Tibial nerve (tissue), 3 donors: ENCODE data around the gene NCF2.

ENCODE experiments used
- POLR2A ChIP-seq, 2 donors: fragments of 450-650 bp; IDR thresholded peaks; one replicate each; pipeline ENCODE4 v1.6.1; 2017; ENCODE audit warnings: antibody characterized with exemption in 2 of 2, mild to moderate bottlenecking in 2 of 2, moderate library complexity in 2 of 2
- TF ChIP-seq, protein P1 (sequence below), 5 experiments: fragments of 200-600 bp in 3 of 5; fragments of 450-650 bp in 2 of 5; sonication (generic) in 3 of 5; IDR thresholded peaks; one replicate each; pipeline ENCODE4 v1.5.1; 2016 to 2019; ENCODE audit warnings: antibody characterized with exemption in 5 of 5, mild to moderate bottlenecking in 3 of 5, moderate library complexity in 2 of 5

DNA sequence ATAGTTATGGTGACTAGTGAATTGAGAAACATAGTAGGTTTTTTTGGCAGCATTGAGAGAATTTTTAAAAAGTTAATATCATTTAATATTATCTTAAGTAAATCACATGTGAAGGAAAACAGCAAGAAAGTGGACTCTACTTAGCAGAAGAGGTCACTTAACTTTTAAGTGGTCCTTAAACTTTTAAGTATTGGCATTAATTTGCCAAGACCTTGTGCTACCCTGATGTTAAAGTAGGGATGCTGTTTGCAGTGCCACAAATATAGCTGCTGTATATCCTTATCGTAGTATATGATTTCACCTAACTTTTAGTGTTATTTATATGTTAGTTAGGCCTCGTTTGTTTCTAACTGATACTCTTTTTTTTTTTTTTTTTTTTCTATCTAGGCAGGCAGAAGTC, 77.8 kb downstream of the NCF2 start:
- TF ChIP-seq, protein P1, sequence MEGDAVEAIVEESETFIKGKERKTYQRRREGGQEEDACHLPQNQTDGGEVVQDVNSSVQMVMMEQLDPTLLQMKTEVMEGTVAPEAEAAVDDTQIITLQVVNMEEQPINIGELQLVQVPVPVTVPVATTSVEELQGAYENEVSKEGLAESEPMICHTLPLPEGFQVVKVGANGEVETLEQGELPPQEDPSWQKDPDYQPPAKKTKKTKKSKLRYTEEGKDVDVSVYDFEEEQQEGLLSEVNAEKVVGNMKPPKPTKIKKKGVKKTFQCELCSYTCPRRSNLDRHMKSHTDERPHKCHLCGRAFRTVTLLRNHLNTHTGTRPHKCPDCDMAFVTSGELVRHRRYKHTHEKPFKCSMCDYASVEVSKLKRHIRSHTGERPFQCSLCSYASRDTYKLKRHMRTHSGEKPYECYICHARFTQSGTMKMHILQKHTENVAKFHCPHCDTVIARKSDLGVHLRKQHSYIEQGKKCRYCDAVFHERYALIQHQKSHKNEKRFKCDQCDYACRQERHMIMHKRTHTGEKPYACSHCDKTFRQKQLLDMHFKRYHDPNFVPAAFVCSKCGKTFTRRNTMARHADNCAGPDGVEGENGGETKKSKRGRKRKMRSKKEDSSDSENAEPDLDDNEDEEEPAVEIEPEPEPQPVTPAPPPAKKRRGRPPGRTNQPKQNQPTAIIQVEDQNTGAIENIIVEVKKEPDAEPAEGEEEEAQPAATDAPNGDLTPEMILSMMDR (IDR thresholded peaks at IDR 0.05), result no peak
- no peak for TF ChIP-seq POLR2A (IDR thresholded peaks at IDR 0.05)
